IPS-NIHi7 (cell line): ENCODE data around the gene GPRC5B.

Experiments used
- DNase-seq: peaks from one replicate; pipeline ENCODE4 v3.0.0; 2012; ENCODE audit warnings: mixed read lengths; ENCODE audit errors: extremely low spot score

GPRC5B gene

GRCh38 chr16:19844945-19845641 lies 39.6 kb downstream of the GPRC5B start:
- DNase-seq, result no peak

GRCh38 chr16:19843371-19843770 lies 41.3 kb downstream of the GPRC5B start:
- no peak for DNase-seq

GRCh38 chr16:19842426-19843157 lies 42.1 kb downstream of the GPRC5B start:
- no peak for DNase-seq

- no peak for DNase-seq
These were observed 43.5 kb downstream of the GPRC5B start for GRCh38 chr16:19841184-19841583.

- no peak for DNase-seq
These were observed 44.0 kb downstream of the GPRC5B start for GRCh38 chr16:19840524-19841110.

- peak; percentile 60 for DNase-seq
These were observed 46.5 kb downstream of the GPRC5B start for GRCh38 chr16:19837984-19838707.

GRCh38 chr16:19837331-19837980 lies 47.2 kb downstream of the GPRC5B start:
- no peak for DNase-seq

GRCh38 chr16:19835968-19836421 lies 48.7 kb downstream of the GPRC5B start:
- no peak for DNase-seq

- DNase-seq, result no peak
These were observed 49.5 kb downstream of the GPRC5B start for GRCh38 chr16:19835196-19835595.

- DNase-seq, result no peak
These were observed 51.1 kb downstream of the GPRC5B start for GRCh38 chr16:19833581-19833980.

GRCh38 chr16:19833176-19833575 lies 51.5 kb downstream of the GPRC5B start:
- no peak for DNase-seq

- DNase-seq, result no peak
These were observed 53.0 kb downstream of the GPRC5B start for GRCh38 chr16:19831678-19832077.

- no peak for DNase-seq
These were observed 53.6 kb downstream of the GPRC5B start for GRCh38 chr16:19830902-19831560.

- DNase-seq, result no peak
These were observed 54.6 kb downstream of the GPRC5B start for GRCh38 chr16:19829844-19830692.

GRCh38 chr16:19824216-19824615 lies 60.4 kb downstream of the GPRC5B start:
- no peak for DNase-seq

- DNase-seq, result no peak
These were observed 61.3 kb downstream of the GPRC5B start for GRCh38 chr16:19823322-19823721.

- DNase-seq, result no peak
These were observed 62.1 kb downstream of the GPRC5B start for GRCh38 chr16:19822533-19822932.

- no peak for DNase-seq
These were observed 66.8 kb downstream of the GPRC5B start for GRCh38 chr16:19817875-19818274.

- no peak for DNase-seq
These were observed 67.5 kb downstream of the GPRC5B start for GRCh38 chr16:19817122-19817521.

- no peak for DNase-seq
These were observed 69.2 kb downstream of the GPRC5B start for GRCh38 chr16:19815418-19815817.
